Measurements from ENCODE around the gene SNAI1. TPM values are rescaled to one million over a fixed set of nuclear protein-coding genes. Genes with fewer than 3 reads are reported as not detected.
A peak's percentile ranks its signal among the peaks of the same experiment; 100 is the strongest.

The SNAI1 gene
- total RNA-seq, 1 experiment from 2014 or later = 3.6 TPM

- Histone ChIP-seq H3K27me3 (ENCODE audit: insufficient read depth, low read depth) (no peaks in the 10 kb centered on the region), H2AFZ (no peak overlapping the region), H3K27ac (no peak overlapping the region), H4K20me1 (ENCODE audit: insufficient read depth) (no peaks in the 10 kb centered on the region), H3F3A (ENCODE audit: insufficient read depth, low read depth) (peaks cover 31% of the 10 kb centered on the region), H3K79me2 (ENCODE audit: low read depth) (no peaks in the 10 kb centered on the region), H3K9me3 (ENCODE audit: insufficient read depth, low read depth) (no peaks in the 10 kb centered on the region), H3K4me2 (no peak overlapping the region), H3K4me3 (no peak overlapping the region), H3K9me2 (ENCODE audit: insufficient read depth) (no peaks in the 10 kb centered on the region), H3K4me1 (replicated peaks; ENCODE audit: insufficient read depth) (peaks cover 32% of the 10 kb centered on the region), H3K36me3 (ENCODE audit: low read depth) (no peaks in the 10 kb centered on the region)
- intact Hi-C loops (cut with micrococcal nuclease; ENCODE audit: unreplicated experiment) = no loop called here
- CTCF ChIA-PET = no interaction called here
- TF ChIP-seq EZH2 (IDR thresholded peaks at IDR 0.05; ENCODE audit: low read depth) (no peak), CTCF (conservative IDR thresholded peaks at IDR 0.05) (no peak)
- no TSS peak for BruUV-seq (replicated peaks)
- POLR2A ChIA-PET (ENCODE audit: unreplicated experiment) = no interaction called here
- no peak for DNase-seq
These were observed 39.9 kb downstream of the SNAI1 start for GRCh38 chr20:50022676-50023075.

GRCh38 chr20:50023116-50023805, 40.5 kb downstream of the SNAI1 start:
- POLR2A ChIA-PET (ENCODE audit: unreplicated experiment) = no interaction called here
- DNase-seq = no peak
- CTCF ChIA-PET = no interaction called here
- intact Hi-C loops (cut with micrococcal nuclease; ENCODE audit: unreplicated experiment) = no loop called here
- TF ChIP-seq CTCF (conservative IDR thresholded peaks at IDR 0.05) = no peak
- no peak for TF ChIP-seq EZH2 (IDR thresholded peaks at IDR 0.05; ENCODE audit: low read depth)
- H3F3A ChIP-seq (ENCODE audit: insufficient read depth, low read depth) = peaks cover 34% of the 10 kb centered on the region
- no peak overlapping the region for H3K27ac ChIP-seq
- no peaks in the 10 kb centered on the region for H3K79me2 ChIP-seq (ENCODE audit: low read depth)
- no peaks in the 10 kb centered on the region for H3K27me3 ChIP-seq (ENCODE audit: insufficient read depth, low read depth)
- H3K4me3 ChIP-seq = no peak overlapping the region
- no peaks in the 10 kb centered on the region for H3K36me3 ChIP-seq (ENCODE audit: low read depth)
- no peaks in the 10 kb centered on the region for H4K20me1 ChIP-seq (ENCODE audit: insufficient read depth)
- no peaks in the 10 kb centered on the region for H3K9me2 ChIP-seq (ENCODE audit: insufficient read depth)
- H3K4me1 ChIP-seq (replicated peaks; ENCODE audit: insufficient read depth) = peaks cover 38% of the 10 kb centered on the region
- 0 out of 2 replicates have a peak overlapping the region, but pooled peaks have one; percentile 36 for H2AFZ ChIP-seq
- no peak overlapping the region for H3K4me2 ChIP-seq
- BruUV-seq (replicated peaks) = no TSS peak
- H3K9me3 ChIP-seq (ENCODE audit: insufficient read depth, low read depth) = no peaks in the 10 kb centered on the region

DNA sequence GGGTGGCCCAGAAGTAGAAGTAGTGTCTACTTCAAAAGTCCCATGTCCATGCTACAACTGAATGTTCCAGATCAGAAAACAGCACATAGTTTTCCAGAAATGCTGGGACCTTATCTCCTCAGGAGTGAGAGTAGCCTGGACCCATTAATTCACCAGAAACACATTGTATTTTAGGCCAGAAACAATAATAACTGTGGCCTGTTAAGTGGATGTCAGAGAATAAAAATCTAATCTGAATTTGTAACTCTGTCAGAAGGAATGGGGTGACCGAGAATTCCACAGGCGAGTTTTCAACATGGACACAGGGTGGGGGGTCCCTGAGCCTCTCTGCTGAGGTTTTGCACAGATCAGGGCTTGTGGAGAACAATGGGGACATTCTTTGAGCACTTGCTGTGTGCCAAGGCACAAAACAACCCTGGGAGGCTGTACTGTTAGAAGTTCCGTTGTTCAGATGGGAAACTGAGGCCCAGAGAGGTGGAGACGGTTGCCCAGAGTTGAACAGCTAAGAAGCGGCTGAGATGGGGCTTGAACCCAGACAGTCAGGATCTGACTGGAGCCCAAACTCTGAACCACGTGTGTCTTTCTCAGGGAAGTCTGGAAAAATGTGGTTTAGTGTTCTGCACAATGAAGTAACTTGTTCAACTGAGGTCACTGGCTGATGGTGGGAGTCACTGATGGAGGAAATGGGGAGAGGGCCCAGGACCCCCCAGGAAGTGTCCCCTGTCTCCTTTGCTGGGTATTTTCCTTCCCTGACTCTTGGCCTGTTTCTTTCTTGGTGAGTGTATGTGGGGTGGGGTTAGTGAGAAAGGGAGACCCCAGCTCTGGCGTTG, 44.2 kb downstream of the SNAI1 start:
- TF ChIP-seq CTCF (conservative IDR thresholded peaks at IDR 0.05) = no peak
- TF ChIP-seq EZH2 (IDR thresholded peaks at IDR 0.05; ENCODE audit: low read depth) = no peak
- no TSS peak for BruUV-seq (replicated peaks)
- Histone ChIP-seq H3K27ac (no peak overlapping the region), H3K27me3 (ENCODE audit: insufficient read depth, low read depth) (no peaks in the 10 kb centered on the region), H3F3A (ENCODE audit: insufficient read depth, low read depth) (peaks cover 25% of the 10 kb centered on the region), H3K36me3 (ENCODE audit: low read depth) (no peaks in the 10 kb centered on the region), H3K4me3 (no peak overlapping the region), H3K4me1 (replicated peaks; ENCODE audit: insufficient read depth) (peaks cover 34% of the 10 kb centered on the region), H3K9me2 (ENCODE audit: insufficient read depth) (no peaks in the 10 kb centered on the region), H3K4me2 (no peak overlapping the region), H4K20me1 (ENCODE audit: insufficient read depth) (no peaks in the 10 kb centered on the region), H3K79me2 (ENCODE audit: low read depth) (no peaks in the 10 kb centered on the region), H2AFZ (no peak overlapping the region), H3K9me3 (ENCODE audit: insufficient read depth, low read depth) (no peaks in the 10 kb centered on the region)
- no peak for DNase-seq
- intact Hi-C loops (cut with micrococcal nuclease; ENCODE audit: unreplicated experiment) = no loop called here
- ChIA-PET CTCF (no interaction called here), POLR2A (ENCODE audit: unreplicated experiment) (interaction anchor here (0.6 to 0.7 kb wide), 2 partner anchors 31 to 776 kb away, joined by 7 to 8 read pairs; no protein-coding TSS in a partner anchor)
